H1 (cell line): ENCODE results near the gene RHOB. TPM values are rescaled to one million over a fixed set of nuclear protein-coding genes. Genes with fewer than 3 reads are reported as not detected.

ENCODE experiments used
- CTCF ChIA-PET: fragments of 300-600 bp; sonication (Branson Sonifier 250); formaldehyde crosslinking; loops from one replicate; lab custom pipeline; 2021; ENCODE audit not compliant: partially characterized antibody; lab: Charles Lee
- POLR2A ChIA-PET: fragments of 300-600 bp; sonication (Branson Sonifier 250); formaldehyde crosslinking; loops from one replicate; lab custom pipeline; 2021; ENCODE audit warnings: inconsistent platforms; ENCODE audit not compliant: partially characterized antibody; lab: Charles Lee
- DNase-seq, 2 experiments: peaks; one replicate each; pipeline versions ENCODE4 v3.0.0 to v3.0.0-alpha.2; 2010 to 2022; ENCODE audit warnings: low spot score in 2 of 2, low read depth in 1 of 2, mixed read lengths in 1 of 2
- FAIRE-seq: peaks from 2 replicates; lab custom pipeline; 2011; peaks lifted over from hg19 to GRCh38; lab: Jason Lieb, UNC
- H2AFZ ChIP-seq: 2 replicates; pipeline ENCODE4 v1.8.1; 2012; ENCODE audit warnings: low read length, inconsistent platforms
- H2AK5ac ChIP-seq: 2 replicates; pipeline ENCODE4 v1.6.1; 2013; ENCODE audit warnings: low read depth, low read length
- H2BK120ac ChIP-seq: replicated peaks from 2 replicates; pipeline ENCODE3; 2013; ENCODE audit warnings: low read depth, low read length, inconsistent platforms
- H2BK12ac ChIP-seq: 2 replicates; pipeline ENCODE4 v1.6.1; 2013; ENCODE audit warnings: low read depth, low read length
- H2BK15ac ChIP-seq: 2 replicates; pipeline ENCODE4 v1.6.1; 2013; ENCODE audit warnings: low read length
- H2BK20ac ChIP-seq: 2 replicates; pipeline ENCODE4 v1.6.1; 2013; ENCODE audit warnings: low read length
- H2BK5ac ChIP-seq: 2 replicates; pipeline ENCODE4 v1.6.1; 2013; ENCODE audit warnings: low read depth, low read length
- H3K14ac ChIP-seq: 2 replicates; pipeline ENCODE4 v1.6.1; 2013; ENCODE audit warnings: inconsistent platforms; ENCODE audit not compliant: insufficient read length
- H3K18ac ChIP-seq: 2 replicates; pipeline ENCODE4 v1.6.1; 2013; ENCODE audit warnings: low read length; ENCODE audit errors: extremely low read depth
- H3K23ac ChIP-seq: 2 replicates; pipeline ENCODE4 v1.6.1; 2013; ENCODE audit warnings: inconsistent platforms; ENCODE audit not compliant: insufficient read length
- H3K23me2 ChIP-seq: 2 replicates; pipeline ENCODE4 v1.6.1; 2013; ENCODE audit warnings: low read depth, low read length
- H3K27ac ChIP-seq: 2 replicates; pipeline ENCODE4 v1.6.1; 2011; ENCODE audit warnings: low read depth, low read length, inconsistent platforms
- H3K27me3 ChIP-seq, 4 experiments: replicated peaks in 1 of 4; 1 replicate in 1 of 4; 2 replicates in 3 of 4; pipeline versions ENCODE4 v1.6.1 to v1.8.1; 2011 to 2013; ENCODE audit warnings: low read length in 3 of 4, mild to moderate bottlenecking in 3 of 4, inconsistent platforms in 2 of 4, mixed read lengths in 2 of 4, moderate library complexity in 1 of 4; ENCODE audit not compliant: control insufficient read depth in 3 of 4, insufficient read depth in 3 of 4; ENCODE audit errors: extremely low read depth in 1 of 4
- H3K36me3 ChIP-seq, 4 experiments: 2 replicates each; pipeline versions ENCODE4 v1.6.1 to v1.8.1; 2011 to 2013; ENCODE audit warnings: mild to moderate bottlenecking in 4 of 4, low read length in 3 of 4, moderate library complexity in 2 of 4, control low read depth in 1 of 4, inconsistent platforms in 1 of 4; ENCODE audit not compliant: insufficient read depth in 4 of 4, control insufficient read depth in 2 of 4
- H3K4ac ChIP-seq: replicated peaks from 2 replicates; pipeline ENCODE3; 2013; ENCODE audit warnings: low read length, low read depth, mixed read lengths, inconsistent platforms; ENCODE audit not compliant: insufficient read length
- H3K4me1 ChIP-seq, 4 experiments: replicated peaks in 1 of 4; 1 replicate in 1 of 4; 2 replicates in 3 of 4; pipeline versions ENCODE4 v1.6.1 to v1.8.1; 2011 to 2013; ENCODE audit warnings: low read length in 3 of 4, inconsistent platforms in 2 of 4, mixed read lengths in 1 of 4; ENCODE audit not compliant: insufficient read depth in 4 of 4, control insufficient read depth in 3 of 4
- H3K4me2 ChIP-seq, 2 experiments: 2 replicates each; pipeline versions ENCODE4 v1.6.1 to v1.8.1; 2011 to 2013; ENCODE audit warnings: low read depth in 2 of 2, low read length in 2 of 2, control low read depth in 1 of 2, inconsistent platforms in 1 of 2, mild to moderate bottlenecking in 1 of 2; ENCODE audit not compliant: insufficient read depth in 1 of 2
- H3K4me3 ChIP-seq, 4 experiments: fragments of 200-600, 300-600 bp in 1 of 4; sonication (generic), shearing (Covaris generic), sonication (Bioruptor Twin) in 1 of 4; 2 replicates each; pipeline versions ENCODE4 v1.5.1 to v1.8.1; 2011 to 2016; ENCODE audit warnings: low read length in 4 of 4, low read depth in 3 of 4, control low read depth in 2 of 4, inconsistent platforms in 2 of 4, mild to moderate bottlenecking in 2 of 4, mixed read lengths in 1 of 4, moderate library complexity in 1 of 4; ENCODE audit not compliant: insufficient read depth in 2 of 4; ENCODE audit errors: extremely low read depth in 1 of 4
- H3K56ac ChIP-seq: replicated peaks from 2 replicates; pipeline ENCODE3; 2013; ENCODE audit warnings: low read depth, mild to moderate bottlenecking, mixed read lengths, low read length, inconsistent platforms; ENCODE audit not compliant: insufficient read length
- H3K79me1 ChIP-seq: 2 replicates; pipeline ENCODE4 v1.6.1; 2013; ENCODE audit warnings: low read depth, low read length, control low read depth
- H3K79me2 ChIP-seq, 2 experiments: 2 replicates each; pipeline versions ENCODE4 v1.6.1 to v1.8.1; 2012 to 2013; ENCODE audit warnings: low read length in 2 of 2, mild to moderate bottlenecking in 2 of 2, inconsistent platforms in 1 of 2; ENCODE audit not compliant: insufficient read depth in 2 of 2, control insufficient read depth in 1 of 2
- H3K9ac ChIP-seq, 4 experiments: replicated peaks in 1 of 4; 1 replicate in 1 of 4; 2 replicates in 3 of 4; pipeline versions ENCODE4 v1.6.1 to v1.8.1; 2011 to 2013; ENCODE audit warnings: low read depth in 3 of 4, low read length in 3 of 4, control low read depth in 2 of 4, mild to moderate bottlenecking in 2 of 4, moderate library complexity in 2 of 4, inconsistent platforms in 1 of 4; ENCODE audit errors: extremely low read depth in 1 of 4
- H3K9me3 ChIP-seq, 2 experiments: 2 replicates each; pipeline versions ENCODE4 v1.6.1 to v1.8.1; 2012 to 2013; ENCODE audit warnings: mild to moderate bottlenecking in 2 of 2, moderate library complexity in 2 of 2, control low read depth in 1 of 2, inconsistent platforms in 1 of 2, low read depth in 1 of 2, low read length in 1 of 2, mixed read lengths in 1 of 2; ENCODE audit not compliant: insufficient read depth in 2 of 2
- H4K20me1 ChIP-seq, 2 experiments: replicated peaks in 1 of 2; 2 replicates each; pipeline versions ENCODE3 to v1.8.1; 2011 to 2013; ENCODE audit warnings: inconsistent platforms in 2 of 2, low read length in 2 of 2, mild to moderate bottlenecking in 1 of 2; ENCODE audit not compliant: insufficient read depth in 2 of 2, control insufficient read depth in 1 of 2
- H4K5ac ChIP-seq: 2 replicates; pipeline ENCODE4 v1.6.1; 2013; ENCODE audit warnings: low read length, low read depth, mixed read lengths, inconsistent platforms; ENCODE audit not compliant: insufficient read length
- H4K8ac ChIP-seq: 2 replicates; pipeline ENCODE4 v1.8.0; 2013; ENCODE audit warnings: mild to moderate bottlenecking, moderate library complexity, low read length, inconsistent platforms; ENCODE audit not compliant: insufficient read depth; ENCODE audit errors: extremely low read depth
- H4K91ac ChIP-seq: replicated peaks from 2 replicates; pipeline ENCODE3; 2013; ENCODE audit warnings: low read length, mixed read lengths, inconsistent platforms; ENCODE audit not compliant: insufficient read length
- BACH1 ChIP-seq: IDR thresholded peaks from 2 replicates; pipeline ENCODE4 v1.6.1; 2012; ENCODE audit warnings: low read length, improper control_type of control experiment
- WGBS, 2 experiments: shearing (Covaris generic) in 1 of 2; methylation state at CpG; one replicate each; pipeline versions ENCODE4 v1.1.6 to v1.1.7; 2013 to 2015; ENCODE audit warnings: low lambda C conversion rate in 2 of 2, mixed read lengths in 2 of 2, inconsistent platforms in 1 of 2, low coverage in 1 of 2, missing lambda C conversion rate in 1 of 2; ENCODE audit not compliant: insufficient replicate concordance in 2 of 2, insufficient coverage in 1 of 2, insufficient read length in 1 of 2; ENCODE audit errors: extremely low coverage in 1 of 2, missing lambda C conversion rate in 1 of 2; 5-methylcytosine and 5-hydroxymethylcytosine counted together
- polyA plus RNA-seq, 7 experiments: library from polyadenylated mRNA; depleted of rRNA in 3 of 7; stranded (reverse) in 5 of 7; unstranded in 2 of 7; fragments of >200 nt in 5 of 7; fragments of 200-250 nt in 2 of 7; gene quantifications; 1 replicate in 5 of 7; 2 replicates in 1 of 7; 4 replicates in 1 of 7; pipeline versions ENCODE4 v1.2.1 to v1.2.3, GENCODE V29; 2011 to 2013; ENCODE audit warnings: missing spikeins in 2 of 7, mixed read lengths in 2 of 7
- total RNA-seq: library from RNA; stranded (reverse); fragmentation: NEBNext Ultra II Directional; extraction: Animal tissue kit (Norgen Biotek cat#: 25700); gene quantifications from 2 replicates; pipeline ENCODE4 v1.2.1, GENCODE V29; 2021

RHOB gene
- total and polyA plus RNA-seq, 2 of the 8 experiments (the other 6 are each of a cell fraction or from before 2014, with no cell fraction given), result 9.3 to 9.5 TPM

DNA sequence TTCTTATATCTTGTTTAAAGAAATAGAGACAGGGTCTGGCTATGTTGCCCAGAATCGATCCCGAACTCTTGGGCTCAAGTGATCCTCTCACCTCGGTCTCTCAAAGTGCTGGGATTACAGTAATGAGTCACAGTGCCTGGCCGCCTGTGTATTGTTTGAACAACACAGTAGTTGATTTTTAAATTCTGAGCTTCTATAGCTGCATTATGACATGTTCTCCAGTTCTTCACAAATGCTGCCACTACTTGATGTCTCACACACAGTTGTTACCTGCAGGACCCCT is 7.7 kb upstream of the RHOB start:
- POLR2A ChIA-PET, result interaction anchor here (1.2 to 2.9 kb wide), 3 partner anchors 8 to 208 kb away, joined by 4 to 14 read pairs (median 4); partner anchors contain the start of gene RHOB
- WGBS, 2 experiments, result 86% methylated on average over 4 of the region's 4 CpGs; no CpG with 5 or more reads in 1 of the 2 experiments
- no peak overlapping the region for H3K56ac ChIP-seq
- no peaks in the 10 kb centered on the region for H3K27me3 ChIP-seq
- H2AFZ ChIP-seq, result no peak overlapping the region
- H3K23me2 ChIP-seq, result no peaks in the 10 kb centered on the region; the same call in 1 of the 2 replicates
- no peaks in the 10 kb centered on the region for H3K4me1 ChIP-seq
- no peak overlapping the region for H3K4me2 ChIP-seq
- no peak overlapping the region for H2BK15ac ChIP-seq
- FAIRE-seq (no peak), DNase-seq (no peak)
- no peak overlapping the region for H4K8ac ChIP-seq
- no peak overlapping the region for H4K5ac ChIP-seq
- no peak overlapping the region for H2BK5ac ChIP-seq
- no peak overlapping the region for H3K27ac ChIP-seq
- no peak overlapping the region for H3K4me3 ChIP-seq
- H3K79me2 ChIP-seq, result no peaks in the 10 kb centered on the region
- H3K23ac ChIP-seq, result no peak overlapping the region
- H3K9ac ChIP-seq, result no peak overlapping the region
- H4K20me1 ChIP-seq, result no peaks in the 10 kb centered on the region
- no peak overlapping the region for H3K18ac ChIP-seq
- H3K9me3 ChIP-seq, result no peaks in the 10 kb centered on the region
- H2BK20ac ChIP-seq, result no peak overlapping the region
- H2BK120ac ChIP-seq, result no peak overlapping the region
- H2AK5ac ChIP-seq, result no peak overlapping the region
- no peak overlapping the region for H4K91ac ChIP-seq
- H3K79me1 ChIP-seq, result no peaks in the 10 kb centered on the region
- no peak overlapping the region for H3K14ac ChIP-seq
- H3K4ac ChIP-seq, result no peak overlapping the region
- H3K36me3 ChIP-seq, result no peaks in the 10 kb centered on the region
- CTCF ChIA-PET, result interaction anchor here (0.8 to 25.0 kb wide), 13 partner anchors 9 to 222 kb away, joined by 3 to 404 read pairs (median 8); partner anchors contain the start of genes HS1BP3 and RHOB
- no peak overlapping the region for H2BK12ac ChIP-seq
- no peak for TF ChIP-seq BACH1
